ENCODE measurements around the gene SLC10A1. TPM values are rescaled to one million over a fixed set of nuclear protein-coding genes. Genes with fewer than 3 reads are reported as not detected.
A peak's percentile ranks its signal among the peaks of the same experiment; 100 is the strongest.

Gene SLC10A1
- total and polyA plus RNA-seq, 2 donors from 2014 or later, result not detected

DNA sequence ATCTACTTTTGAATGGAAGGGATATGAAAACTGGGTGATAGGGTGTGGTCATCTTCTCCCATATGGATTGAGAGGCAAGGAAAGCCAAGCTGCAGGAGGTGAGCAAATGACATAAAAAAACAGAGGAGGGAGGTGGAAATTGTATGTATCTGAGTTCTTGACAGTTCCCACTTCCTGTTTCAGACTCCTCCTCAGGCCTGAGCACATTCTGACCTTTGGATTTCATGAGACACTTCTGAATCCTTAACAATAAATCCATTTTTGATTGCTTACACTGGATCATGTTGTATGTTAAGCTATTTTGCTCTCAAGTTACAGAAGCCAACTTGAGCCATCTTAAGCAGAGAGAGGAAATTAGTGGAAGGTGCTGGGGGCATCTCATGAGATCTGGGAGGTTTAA lies 41.7 kb downstream of the SLC10A1 start:
- intact Hi-C loops (cut with DNase I), result no loop called here
- Histone ChIP-seq H3K9me3 (ENCODE audit: control insufficient read depth in 2 of 3, insufficient read depth in 1 of 3, low read length in 3 of 3) (no peaks in the 10 kb centered on the region), H3K4me3 (ENCODE audit: low read length in 3 of 3) (no peak overlapping the region), H3K9ac (ENCODE audit: low read length in 3 of 3) (no peak overlapping the region), H3K36me3 (ENCODE audit: control insufficient read depth in 2 of 3, insufficient read depth in 3 of 3, low read length in 3 of 3) (no peaks in the 10 kb centered on the region), H3K4me1 (ENCODE audit: control insufficient read depth in 2 of 3, insufficient read depth in 2 of 3, low read depth in 1 of 3, low read length in 3 of 3) (peaks cover 0 to 7% (median 6%) of the 10 kb centered on the region in 3 donors), H3K27ac (ENCODE audit: low read depth in 2 of 2, low read length in 2 of 2) (peak overlapping the region in 1 of 2 donors; percentile 24), H3K27me3 (ENCODE audit: control insufficient read depth, insufficient read depth, low read length) (no peaks in the 10 kb centered on the region)
- DNase-seq (no peak), FAIRE-seq (no peak)
- no peak for TF ChIP-seq CTCF (IDR thresholded peaks at IDR 0.05; ENCODE audit: borderline replicate concordance, extremely low read depth, insufficient read depth)

GRCh38 chr14:69754487-69754886 lies 42.6 kb downstream of the SLC10A1 start:
- FAIRE-seq (no peak), DNase-seq (no peak)
- no peaks in the 10 kb centered on the region for H3K27me3 ChIP-seq (ENCODE audit: control insufficient read depth, insufficient read depth, low read length)
- H3K9ac ChIP-seq (ENCODE audit: low read length in 3 of 3), result no peak overlapping the region
- H3K4me1 ChIP-seq (ENCODE audit: control insufficient read depth in 2 of 3, insufficient read depth in 2 of 3, low read depth in 1 of 3, low read length in 3 of 3), result peaks cover 0 to 8% (median 8%) of the 10 kb centered on the region in 3 donors
- H3K4me3 ChIP-seq (ENCODE audit: low read length in 3 of 3), result no peak overlapping the region
- no peak for TF ChIP-seq CTCF (IDR thresholded peaks at IDR 0.05; ENCODE audit: borderline replicate concordance, extremely low read depth, insufficient read depth)
- no peak overlapping the region for H3K27ac ChIP-seq (ENCODE audit: low read depth in 2 of 2, low read length in 2 of 2)
- intact Hi-C loops (cut with DNase I), result no loop called here
- no peaks in the 10 kb centered on the region for H3K36me3 ChIP-seq (ENCODE audit: control insufficient read depth in 2 of 3, insufficient read depth in 3 of 3, low read length in 3 of 3)
- H3K9me3 ChIP-seq (ENCODE audit: control insufficient read depth in 2 of 3, insufficient read depth in 1 of 3, low read length in 3 of 3), result no peaks in the 10 kb centered on the region

DNA sequence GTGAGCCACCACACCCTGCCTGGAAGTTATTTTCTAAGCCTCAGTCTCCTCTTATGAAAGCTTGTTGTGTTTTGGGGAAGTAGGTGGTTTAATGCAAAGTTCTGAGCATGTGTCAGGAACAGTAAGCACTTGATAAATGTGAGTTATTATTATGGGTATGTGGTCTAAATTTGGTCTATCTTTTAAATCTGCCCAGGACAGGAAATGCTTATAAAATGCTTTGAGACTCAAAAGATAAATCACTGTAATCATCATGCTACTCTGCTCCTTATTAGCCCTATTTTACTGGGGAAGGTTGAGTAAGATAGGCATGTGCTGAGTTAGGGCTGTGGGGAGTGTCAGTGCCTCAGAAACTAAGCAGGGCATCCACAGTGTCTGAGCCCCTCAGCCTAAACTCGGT lies 43.2 kb downstream of the SLC10A1 start:
- Histone ChIP-seq H3K27me3 (ENCODE audit: control insufficient read depth, insufficient read depth, low read length) (no peaks in the 10 kb centered on the region), H3K4me3 (ENCODE audit: low read length in 3 of 3) (no peak overlapping the region), H3K36me3 (ENCODE audit: control insufficient read depth in 2 of 3, insufficient read depth in 3 of 3, low read length in 3 of 3) (no peaks in the 10 kb centered on the region), H3K27ac (ENCODE audit: low read depth in 2 of 2, low read length in 2 of 2) (no peak overlapping the region), H3K9ac (ENCODE audit: low read length in 3 of 3) (no peak overlapping the region), H3K4me1 (ENCODE audit: control insufficient read depth in 2 of 3, insufficient read depth in 2 of 3, low read depth in 1 of 3, low read length in 3 of 3) (peaks cover 0 to 8% (median 8%) of the 10 kb centered on the region in 3 donors), H3K9me3 (ENCODE audit: control insufficient read depth in 2 of 3, insufficient read depth in 1 of 3, low read length in 3 of 3) (no peaks in the 10 kb centered on the region)
- intact Hi-C loops (cut with DNase I), result no loop called here
- no peak for FAIRE-seq
- no peak for TF ChIP-seq CTCF (IDR thresholded peaks at IDR 0.05; ENCODE audit: borderline replicate concordance, extremely low read depth, insufficient read depth)
- no peak for DNase-seq

DNA sequence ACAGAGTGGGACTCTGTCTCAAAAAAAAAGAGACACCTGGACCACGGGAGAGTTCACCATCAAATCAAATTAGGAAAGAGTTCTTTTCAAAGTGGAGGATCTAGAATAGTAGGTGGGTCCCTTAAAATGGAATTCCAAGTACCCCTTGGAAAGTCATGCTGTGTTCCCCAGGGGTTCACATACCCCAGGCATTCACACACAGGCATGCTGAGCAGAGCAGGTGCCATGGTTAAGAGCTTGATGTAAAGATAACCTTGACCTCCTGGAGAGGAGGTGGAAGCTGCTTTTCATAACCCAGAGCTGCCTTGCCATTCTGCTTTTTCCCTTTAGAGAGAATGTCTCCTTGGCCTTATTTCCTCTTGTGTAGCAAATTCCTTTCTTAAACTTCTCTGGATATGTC lies 44.3 kb downstream of the SLC10A1 start:
- FAIRE-seq, result no peak
- no peak overlapping the region for H3K27ac ChIP-seq (ENCODE audit: low read depth in 2 of 2, low read length in 2 of 2)
- no peaks in the 10 kb centered on the region for H3K27me3 ChIP-seq (ENCODE audit: control insufficient read depth, insufficient read depth, low read length)
- no peaks in the 10 kb centered on the region for H3K36me3 ChIP-seq (ENCODE audit: control insufficient read depth in 2 of 3, insufficient read depth in 3 of 3, low read length in 3 of 3)
- no peak overlapping the region for H3K4me3 ChIP-seq (ENCODE audit: low read length in 3 of 3)
- TF ChIP-seq CTCF (IDR thresholded peaks at IDR 0.05; ENCODE audit: borderline replicate concordance, extremely low read depth, insufficient read depth), result no peak
- H3K9ac ChIP-seq (ENCODE audit: low read length in 3 of 3), result no peak overlapping the region
- intact Hi-C loops (cut with DNase I), result no loop called here
- no peaks in the 10 kb centered on the region for H3K9me3 ChIP-seq (ENCODE audit: control insufficient read depth in 2 of 3, insufficient read depth in 1 of 3, low read length in 3 of 3)
- DNase-seq, result no peak
- H3K4me1 ChIP-seq (ENCODE audit: control insufficient read depth in 2 of 3, insufficient read depth in 2 of 3, low read depth in 1 of 3, low read length in 3 of 3), result peaks cover 0 to 8% (median 8%) of the 10 kb centered on the region in 3 donors

Measured in kidney (tissue), 14 donors.